SH-SY5Y (cell line): ENCODE measurements around the gene PLAGL2.

Source experiments
- GATA2 ChIP-seq: IDR thresholded peaks from 2 replicates; pipeline ENCODE4 v1.6.1; 2011; ENCODE audit warnings: mild to moderate bottlenecking, low read depth, low read length
- GATA3 ChIP-seq: IDR thresholded peaks from 2 replicates; pipeline ENCODE4 v1.6.1; 2011; ENCODE audit warnings: low read depth, mild to moderate bottlenecking, low read length, moderate library complexity

The PLAGL2 gene

DNA sequence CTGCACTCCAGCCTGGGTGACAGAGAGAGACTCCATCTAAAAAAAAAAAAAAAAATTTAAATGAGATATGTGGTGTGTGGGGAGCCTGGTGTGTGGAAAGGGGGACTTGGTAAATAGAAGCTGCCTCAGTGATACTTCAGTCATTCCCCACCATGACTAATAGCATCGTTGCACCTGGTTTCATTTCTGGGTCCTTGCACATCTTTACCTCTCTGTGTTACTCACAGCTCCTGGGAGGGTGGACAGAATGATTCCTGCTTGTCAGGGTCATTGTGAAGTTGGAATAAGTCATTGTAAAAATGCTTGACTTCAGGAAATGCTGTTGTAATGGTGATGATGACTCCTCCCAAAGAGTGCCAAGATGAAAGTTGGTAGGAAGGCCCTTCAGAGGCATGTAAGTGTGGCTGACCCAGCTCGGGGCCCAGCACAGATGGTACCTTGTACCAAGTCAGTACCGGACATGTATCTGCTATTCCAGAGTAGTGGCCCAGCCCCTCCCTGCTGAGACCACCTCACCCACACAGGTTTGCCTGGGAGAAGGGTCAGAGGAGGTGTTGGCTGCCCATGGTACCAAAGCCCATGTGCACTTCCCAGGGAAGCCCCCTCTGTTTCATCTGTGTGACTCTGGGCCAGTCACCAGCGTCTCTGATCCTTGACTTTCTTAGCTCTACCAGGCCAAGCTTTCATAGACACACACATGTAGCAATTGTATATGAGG, 48.4 kb downstream of the PLAGL2 start:
- TF ChIP-seq GATA3 = no peak
- no peak for TF ChIP-seq GATA2

DNA sequence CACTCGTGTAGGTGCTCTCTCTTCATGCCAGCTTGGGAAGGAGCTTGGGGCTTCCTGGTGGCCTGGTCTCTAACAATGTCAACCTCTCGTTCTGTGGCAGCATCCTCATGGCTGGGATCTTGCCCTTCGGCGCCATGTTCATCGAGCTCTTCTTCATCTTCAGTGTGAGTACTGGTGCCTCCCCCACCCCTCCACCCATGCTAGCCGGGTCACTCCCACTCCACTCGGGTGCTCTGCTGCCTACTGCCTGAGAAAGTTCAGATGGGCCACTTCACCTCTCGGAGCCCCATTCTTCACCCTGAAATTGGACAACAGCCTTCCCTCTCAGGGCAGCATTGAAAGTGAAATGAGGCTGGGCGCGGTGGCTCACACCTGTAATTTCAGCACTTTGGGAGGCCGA, 49.2 kb downstream of the PLAGL2 start:
- no peak for TF ChIP-seq GATA2
- TF ChIP-seq GATA3 = no peak

DNA sequence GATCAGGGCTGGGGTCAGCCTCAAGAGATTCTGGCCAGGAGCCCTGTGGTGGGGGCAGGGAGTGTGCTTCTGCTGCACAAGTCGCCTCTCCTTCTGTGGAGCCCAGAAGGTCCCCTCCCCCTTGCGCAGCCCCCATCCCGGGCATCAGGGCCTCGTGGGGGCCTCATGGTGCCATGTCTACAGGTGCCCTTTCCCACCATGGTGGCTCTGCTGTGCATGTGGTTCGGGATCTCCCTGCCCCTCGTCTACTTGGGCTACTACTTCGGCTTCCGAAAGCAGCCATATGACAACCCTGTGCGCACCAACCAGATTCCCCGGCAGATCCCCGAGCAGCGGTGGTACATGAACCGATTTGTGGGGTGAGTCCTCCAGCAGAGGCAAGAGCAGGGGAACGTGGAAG, 49.9 kb downstream of the PLAGL2 start:
- no peak for TF ChIP-seq GATA2
- no peak for TF ChIP-seq GATA3

DNA sequence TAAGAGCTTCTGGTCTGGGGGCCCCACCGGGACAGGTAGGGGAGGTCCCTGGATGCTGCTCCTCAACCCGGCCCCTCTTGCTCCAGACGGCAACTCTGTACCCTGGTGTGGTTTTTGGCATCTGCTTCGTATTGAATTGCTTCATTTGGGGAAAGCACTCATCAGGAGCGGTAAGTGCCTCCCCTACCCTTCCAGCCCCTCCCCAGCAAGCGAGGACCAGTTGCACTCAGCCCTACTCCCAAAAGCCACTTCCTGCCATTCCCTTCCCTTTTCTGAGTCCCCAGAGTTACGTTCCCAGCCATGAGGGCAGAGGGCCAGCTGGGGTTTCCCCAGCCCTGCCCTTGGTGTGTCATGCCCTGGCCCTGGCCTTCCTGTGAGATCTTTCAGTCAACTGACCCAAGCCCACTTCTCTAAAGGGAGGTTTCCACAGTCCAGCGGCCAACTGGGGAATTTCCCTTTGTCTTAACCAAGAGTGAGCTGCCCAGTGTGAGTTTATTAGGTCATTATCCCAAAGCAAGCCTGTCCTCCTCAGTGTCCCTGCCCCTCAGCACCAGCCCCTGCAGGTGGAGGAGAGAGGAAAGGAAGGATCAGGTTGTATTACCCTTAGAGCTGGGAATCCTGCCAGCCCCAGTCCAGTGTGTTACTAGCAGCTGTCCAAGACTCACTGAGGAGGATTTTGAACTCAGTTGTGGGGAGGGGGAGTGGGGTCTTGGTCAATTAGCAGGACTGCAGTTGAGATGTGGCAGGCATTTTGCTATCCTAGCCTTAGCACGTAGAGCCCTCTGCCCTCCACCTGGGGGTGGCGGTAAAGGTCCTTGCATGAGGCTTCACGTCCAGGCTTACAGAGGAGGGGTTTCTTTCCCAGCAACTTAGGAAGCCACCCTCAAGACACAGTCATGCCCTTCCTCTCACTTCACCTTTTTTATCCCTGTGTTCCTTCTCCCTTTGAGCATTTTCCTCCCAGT, 52.2 kb downstream of the PLAGL2 start:
- TF ChIP-seq GATA3 (no peak), GATA2 (no peak)

DNA sequence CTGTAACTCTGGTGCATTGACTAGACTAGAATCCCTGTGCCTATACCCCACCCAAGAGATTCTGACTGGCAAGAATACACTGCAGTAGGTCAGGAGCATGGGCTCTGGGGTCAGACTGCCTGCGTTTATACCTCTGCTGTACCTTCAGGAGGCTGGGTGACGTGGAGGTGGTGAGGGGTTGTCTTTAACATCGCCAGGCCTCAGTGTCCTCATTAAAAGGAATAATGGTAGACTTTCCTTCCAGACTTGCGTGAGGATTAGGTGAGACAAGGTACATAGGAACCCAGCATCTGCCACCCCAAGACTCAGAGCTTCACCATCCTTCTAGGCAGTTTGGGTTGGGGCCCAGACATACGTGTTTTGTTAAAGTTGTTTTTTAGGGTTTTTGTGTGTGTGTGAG, 53.8 kb downstream of the PLAGL2 start:
- TF ChIP-seq GATA3 (no peak), GATA2 (no peak)

DNA sequence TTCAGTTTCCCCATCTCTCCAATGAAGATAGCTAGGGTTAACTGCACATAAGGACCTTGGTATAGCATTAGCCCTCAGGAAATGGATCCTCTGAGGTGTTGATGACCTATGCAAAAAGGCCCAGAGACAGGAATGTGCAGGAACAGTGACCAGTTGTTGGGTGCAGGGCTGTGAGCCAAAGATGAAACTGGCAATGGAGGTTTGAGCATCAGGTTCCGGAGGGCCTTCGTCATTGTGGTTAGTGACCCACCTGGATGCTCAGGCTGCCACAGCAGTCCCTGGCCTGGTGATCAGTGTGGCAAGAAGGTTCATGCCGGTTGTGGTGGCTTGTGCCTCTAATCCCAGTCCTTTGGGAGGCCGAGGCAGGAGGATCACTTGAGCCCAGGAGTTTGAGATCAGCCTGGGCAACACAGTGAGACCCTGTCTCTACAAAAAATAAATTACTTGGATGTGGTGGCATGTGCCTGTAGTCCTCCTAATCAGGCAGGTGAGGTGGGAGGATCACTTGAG, 54.3 kb downstream of the PLAGL2 start:
- TF ChIP-seq GATA3 (no peak), GATA2 (no peak)

DNA sequence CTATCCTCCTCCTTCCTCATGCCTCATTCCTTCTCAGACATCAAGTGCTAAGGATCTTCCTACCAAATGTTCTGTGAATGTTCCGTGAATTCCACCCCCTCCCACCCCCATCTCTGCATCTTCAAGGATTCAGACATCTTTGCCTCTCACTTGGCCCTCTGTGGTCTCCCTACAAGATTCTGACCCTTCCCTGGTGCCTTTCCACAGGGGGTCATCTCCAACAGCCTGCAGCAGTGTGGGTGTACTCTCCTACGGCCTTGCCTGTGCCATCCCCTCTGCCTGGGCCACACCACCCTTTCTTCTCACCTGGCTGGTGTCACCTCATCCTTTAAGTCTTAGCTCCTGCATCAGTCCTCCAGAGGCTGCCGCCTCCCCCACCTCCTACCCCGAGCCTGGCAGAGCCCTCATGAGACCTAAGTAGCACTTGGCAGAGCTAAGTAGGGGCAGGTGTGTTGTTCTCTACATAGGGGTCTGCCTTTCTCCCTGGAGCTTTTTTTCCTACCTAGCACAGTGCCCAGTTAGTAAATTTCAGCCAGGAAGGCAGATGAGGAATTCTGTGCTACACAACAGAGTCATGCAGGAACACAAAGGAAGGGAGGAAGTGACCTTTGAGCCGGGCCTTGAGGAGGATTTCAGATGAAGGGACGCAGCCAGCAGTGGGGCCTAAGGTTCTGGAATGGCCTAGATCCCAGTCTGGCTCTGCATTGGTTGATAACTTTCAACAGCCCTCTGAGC, 55.0 kb downstream of the PLAGL2 start:
- TF ChIP-seq GATA2 = no peak
- TF ChIP-seq GATA3 = no peak

DNA sequence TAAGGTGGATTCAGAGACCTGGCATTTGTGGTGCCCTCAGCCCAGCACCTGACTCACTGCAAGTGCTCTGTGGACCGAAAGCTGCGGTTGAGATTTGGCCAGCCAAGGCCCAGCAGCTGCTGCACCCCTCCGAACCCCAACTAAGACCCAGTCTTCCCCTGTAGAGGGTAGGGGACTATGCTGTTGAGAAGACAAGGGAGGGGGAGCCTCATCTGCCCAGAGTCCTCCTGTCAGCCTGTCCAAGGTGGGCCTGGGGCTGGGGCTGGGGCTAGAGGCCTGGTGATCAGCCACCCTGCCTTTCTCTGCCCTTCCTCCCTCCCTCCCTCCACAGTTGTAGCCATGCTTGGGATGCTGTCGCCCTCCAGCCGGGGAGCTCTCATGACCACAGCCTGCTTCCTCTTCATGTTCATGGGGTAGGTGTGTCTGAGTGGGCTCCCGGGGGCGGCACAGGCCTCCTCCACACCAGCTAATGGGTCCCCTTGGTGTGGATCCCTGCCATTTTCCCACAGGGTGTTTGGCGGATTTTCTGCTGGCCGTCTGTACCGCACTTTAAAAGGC, 57.2 kb downstream of the PLAGL2 start:
- TF ChIP-seq GATA3 (no peak), GATA2 (no peak)

DNA sequence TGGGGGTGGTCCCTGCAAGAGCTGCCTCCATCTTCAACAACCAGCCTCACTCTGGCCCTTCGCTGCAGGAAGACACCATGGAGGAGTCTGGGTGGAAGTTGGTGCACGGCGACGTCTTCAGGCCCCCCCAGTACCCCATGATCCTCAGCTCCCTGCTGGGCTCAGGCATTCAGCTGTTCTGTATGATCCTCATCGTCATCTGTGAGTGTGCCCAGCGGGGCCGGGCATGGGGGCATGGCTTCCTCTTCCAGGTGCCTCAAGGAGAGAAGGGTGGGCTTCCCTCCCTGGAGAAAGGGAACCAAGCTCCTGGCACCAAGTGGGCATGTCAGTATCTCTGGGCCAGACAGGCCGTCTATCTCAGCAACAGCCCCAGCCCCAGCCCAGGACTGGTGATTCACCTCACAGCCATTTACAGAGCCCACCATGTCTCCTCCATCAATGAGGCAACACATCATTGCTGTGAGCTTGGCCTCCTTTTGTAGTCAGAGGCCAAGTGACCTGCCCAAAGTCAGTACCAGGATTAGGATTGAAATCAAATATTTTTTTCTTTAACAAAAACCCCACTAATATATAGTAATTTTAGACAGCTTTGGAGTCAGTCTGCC, 57.9 kb downstream of the PLAGL2 start:
- TF ChIP-seq GATA2 (no peak), GATA3 (no peak)

DNA sequence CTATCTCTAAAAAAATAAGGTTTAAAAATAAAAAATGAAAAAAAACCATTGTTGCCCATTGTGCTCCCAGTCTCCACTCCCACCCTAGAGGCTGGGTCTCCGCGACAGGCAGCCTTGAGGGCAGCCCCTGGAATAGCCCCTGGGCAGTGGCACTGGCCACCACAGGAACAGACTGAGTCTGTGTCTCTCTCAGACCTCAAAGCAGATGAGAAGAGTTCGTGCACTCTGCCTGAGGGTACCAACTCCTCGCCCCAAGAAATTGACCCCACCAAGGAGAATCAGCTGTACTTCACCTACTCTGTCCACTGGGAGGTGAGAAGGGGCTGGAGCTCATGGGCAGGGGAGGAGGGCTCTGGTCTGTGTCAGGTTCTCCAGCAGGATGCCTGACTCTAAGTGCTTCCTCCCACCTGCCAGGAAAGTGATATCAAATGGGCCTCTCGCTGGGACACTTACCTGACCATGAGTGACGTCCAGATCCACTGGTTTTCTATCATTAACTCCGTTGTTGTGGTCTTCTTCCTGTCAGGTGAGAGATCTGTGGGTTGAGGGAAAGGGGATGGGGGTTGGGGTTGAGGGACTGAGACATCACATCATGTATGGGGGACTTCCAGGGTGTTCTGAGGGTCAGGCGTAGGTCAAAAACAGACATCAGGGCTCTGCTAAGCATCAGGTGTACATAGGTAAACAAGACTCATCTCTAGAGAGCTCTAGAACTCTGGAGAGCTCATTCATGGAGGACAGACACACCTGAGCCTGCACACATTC, 62.5 kb downstream of the PLAGL2 start:
- TF ChIP-seq GATA2 (no peak), GATA3 (no peak)

DNA sequence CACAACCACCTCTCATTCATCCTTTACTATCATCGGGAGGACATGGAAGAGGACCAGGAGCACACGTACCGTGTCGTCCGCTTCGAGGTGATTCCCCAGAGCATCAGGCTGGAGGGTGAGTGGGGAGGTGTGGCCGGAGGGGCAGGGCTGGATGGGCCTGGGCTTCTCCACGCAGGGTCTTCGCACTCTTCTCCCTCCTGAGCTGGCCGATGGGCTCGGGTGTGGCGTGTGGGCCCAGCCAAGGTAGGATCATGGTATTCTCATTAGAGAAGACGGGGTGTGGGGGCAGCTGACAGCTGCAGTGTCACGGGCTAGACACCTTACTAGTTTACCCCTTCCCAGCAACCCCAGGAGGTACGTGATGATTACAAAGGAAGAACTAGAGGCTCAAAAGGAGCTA, 64.6 kb downstream of the PLAGL2 start:
- TF ChIP-seq GATA2 (no peak), GATA3 (no peak)
